Astrocyte (in vitro differentiated cells and primary cell): Measurements from ENCODE around the gene OR56A1. TPM values are rescaled to one million over a fixed set of nuclear protein-coding genes. Genes with fewer than 3 reads are reported as not detected.

Experiments
- DNase-seq: peaks from one replicate; pipeline ENCODE4 v3.0.0-alpha.2; 2010; ENCODE audit warnings: low read depth
- FAIRE-seq: peaks from 2 replicates; lab custom pipeline; 2011; peaks lifted over from hg19 to GRCh38; lab: Jason Lieb, UNC
- H2AFZ ChIP-seq: 2 replicates; pipeline ENCODE4 v1.6.0; 2012; ENCODE audit warnings: low read depth, low read length, inconsistent platforms
- H3K27ac ChIP-seq: 2 replicates; pipeline ENCODE4 v1.5.1; 2011; ENCODE audit warnings: low read depth, low read length, inconsistent platforms
- H3K27me3 ChIP-seq: 2 replicates; pipeline ENCODE4 v1.6.0; 2011; ENCODE audit warnings: low read length, inconsistent platforms; ENCODE audit not compliant: insufficient read depth
- H3K36me3 ChIP-seq: 2 replicates; pipeline ENCODE4 v1.5.1; 2011; ENCODE audit warnings: low read length, inconsistent platforms; ENCODE audit not compliant: insufficient read depth
- H3K4me1 ChIP-seq: 2 replicates; pipeline ENCODE4 v1.5.1; 2011; ENCODE audit warnings: low read length, inconsistent platforms; ENCODE audit not compliant: insufficient read depth
- H3K4me2 ChIP-seq: 2 replicates; pipeline ENCODE4 v1.6.0; 2012; ENCODE audit warnings: low read length, inconsistent platforms
- H3K4me3 ChIP-seq: 2 replicates; pipeline ENCODE4 v1.5.1; 2011; ENCODE audit warnings: low read depth, mild to moderate bottlenecking, low read length, inconsistent platforms; ENCODE audit not compliant: insufficient read depth
- H3K79me2 ChIP-seq: 2 replicates; pipeline ENCODE4 v1.6.0; 2012; ENCODE audit warnings: mild to moderate bottlenecking, low read length, inconsistent platforms; ENCODE audit not compliant: insufficient read depth
- H3K9ac ChIP-seq: 2 replicates; pipeline ENCODE4 v1.6.0; 2012; ENCODE audit warnings: mild to moderate bottlenecking, low read length, inconsistent platforms
- H3K9me3 ChIP-seq: 2 replicates; pipeline ENCODE4 v1.5.1; 2012; ENCODE audit warnings: low read depth, mild to moderate bottlenecking, low read length, inconsistent platforms; ENCODE audit not compliant: insufficient read depth
- H4K20me1 ChIP-seq: 2 replicates; pipeline ENCODE4 v1.6.0; 2012; ENCODE audit warnings: low read length, inconsistent platforms; ENCODE audit not compliant: insufficient read depth
- H3K27ac Mint-ChIP-seq: one replicate; pipeline ENCODE4 v1.8.0; 2021; ENCODE audit warnings: mild to moderate bottlenecking, mixed read lengths; ENCODE audit not compliant: unreplicated experiment
- H3K27me3 Mint-ChIP-seq: one replicate; pipeline ENCODE4 v1.8.0; 2021; ENCODE audit warnings: low read depth, mixed read lengths; ENCODE audit not compliant: unreplicated experiment
- H3K36me3 Mint-ChIP-seq: one replicate; pipeline ENCODE4 v1.8.0; 2021; ENCODE audit warnings: low read depth, mixed read lengths; ENCODE audit not compliant: unreplicated experiment
- H3K4me1 Mint-ChIP-seq: one replicate; pipeline ENCODE4 v1.8.0; 2021; ENCODE audit warnings: low read depth, mixed read lengths; ENCODE audit not compliant: unreplicated experiment
- H3K4me3 Mint-ChIP-seq: one replicate; pipeline ENCODE4 v1.8.0; 2021; ENCODE audit warnings: mild to moderate bottlenecking, moderate library complexity, mixed read lengths; ENCODE audit not compliant: unreplicated experiment
- H3K9me3 Mint-ChIP-seq: one replicate; pipeline ENCODE4 v1.8.0; 2021; ENCODE audit warnings: mild to moderate bottlenecking, mixed read lengths; ENCODE audit not compliant: unreplicated experiment
- CTCF ChIP-seq: IDR thresholded peaks from 2 replicates; pipeline ENCODE4 v1.5.1; 2011; ENCODE audit warnings: low read depth, mild to moderate bottlenecking, inconsistent platforms, low read length, moderate library complexity; ENCODE audit not compliant: insufficient read depth
- EZH2 ChIP-seq: IDR thresholded peaks from 2 replicates; pipeline ENCODE4 v1.6.1; 2012; ENCODE audit warnings: mild to moderate bottlenecking, low read length, inconsistent platforms; ENCODE audit not compliant: insufficient read depth
- total RNA-seq: library from RNA; stranded (reverse); gene quantifications from 2 replicates; pipeline ENCODE4 v1.2.1, GENCODE V29; 2021

The OR56A1 gene
- total RNA-seq, 1 donor from 2014 or later: not detected

GRCh38 chr11:6057452-6057851 is 26.9 kb upstream of the OR56A1 start:
- DNase-seq (no peak), FAIRE-seq (no peak)
- no peak overlapping the region for H3K4me2 ChIP-seq
- H3K79me2 ChIP-seq: no peaks in the 10 kb centered on the region
- H4K20me1 ChIP-seq: no peaks in the 10 kb centered on the region
- no peak overlapping the region for H3K9ac ChIP-seq
- TF ChIP-seq CTCF (no peak), EZH2 (no peak)
- Mint-ChIP-seq H3K27ac (no peak overlapping the region), H3K9me3 (no peaks in the 10 kb centered on the region), H3K27me3 (peaks cover 8% of the 10 kb centered on the region), H3K4me3 (no peak overlapping the region), H3K36me3 (no peaks in the 10 kb centered on the region), H3K4me1 (peaks cover 4% of the 10 kb centered on the region)
- no peaks in the 10 kb centered on the region for H3K27me3 ChIP-seq
- no peak overlapping the region for H3K4me3 ChIP-seq
- H3K4me1 ChIP-seq: no peaks in the 10 kb centered on the region
- no peak overlapping the region for H3K27ac ChIP-seq
- no peaks in the 10 kb centered on the region for H3K9me3 ChIP-seq
- no peaks in the 10 kb centered on the region for H3K36me3 ChIP-seq
- no peak overlapping the region for H2AFZ ChIP-seq

- H3K9me3 Mint-ChIP-seq: no peaks in the 10 kb centered on the region
- DNase-seq: no peak
- no peaks in the 10 kb centered on the region for H3K9me3 ChIP-seq
- no peaks in the 10 kb centered on the region for H3K36me3 ChIP-seq
- H3K4me1 Mint-ChIP-seq: no peaks in the 10 kb centered on the region
- no peak overlapping the region for H3K4me3 Mint-ChIP-seq
- peaks cover 5% of the 10 kb centered on the region for H3K27me3 Mint-ChIP-seq
- no peaks in the 10 kb centered on the region for H3K36me3 Mint-ChIP-seq
- no peak for FAIRE-seq
- H3K4me2 ChIP-seq: no peak overlapping the region
- no peak overlapping the region for H3K9ac ChIP-seq
- H3K27me3 ChIP-seq: no peaks in the 10 kb centered on the region
- no peaks in the 10 kb centered on the region for H4K20me1 ChIP-seq
- H3K27ac ChIP-seq: no peak overlapping the region
- H3K4me1 ChIP-seq: no peaks in the 10 kb centered on the region
- H3K4me3 ChIP-seq: no peak overlapping the region
- H3K79me2 ChIP-seq: no peaks in the 10 kb centered on the region
- TF ChIP-seq EZH2: no peak
- TF ChIP-seq CTCF: no peak
- H2AFZ ChIP-seq: no peak overlapping the region
- H3K27ac Mint-ChIP-seq: no peak overlapping the region
Measured at GRCh38 chr11:6055569-6055968, 25.0 kb upstream of the OR56A1 start.

GRCh38 chr11:6052374-6052773 is 21.8 kb upstream of the OR56A1 start:
- no peaks in the 10 kb centered on the region for H3K9me3 ChIP-seq
- no peak overlapping the region for H3K27ac ChIP-seq
- no peak overlapping the region for H2AFZ ChIP-seq
- no peak for TF ChIP-seq CTCF
- TF ChIP-seq EZH2: no peak
- H3K9ac ChIP-seq: no peak overlapping the region
- no peaks in the 10 kb centered on the region for H3K27me3 ChIP-seq
- H3K4me2 ChIP-seq: no peak overlapping the region
- no peak overlapping the region for H3K27ac Mint-ChIP-seq
- no peaks in the 10 kb centered on the region for H3K79me2 ChIP-seq
- H4K20me1 ChIP-seq: no peaks in the 10 kb centered on the region
- DNase-seq: no peak
- H3K4me1 ChIP-seq: no peaks in the 10 kb centered on the region
- H3K36me3 Mint-ChIP-seq: no peaks in the 10 kb centered on the region
- no peak for FAIRE-seq
- H3K36me3 ChIP-seq: no peaks in the 10 kb centered on the region
- H3K4me3 Mint-ChIP-seq: no peak overlapping the region
- no peak overlapping the region for H3K4me3 ChIP-seq
- no peaks in the 10 kb centered on the region for H3K9me3 Mint-ChIP-seq
- peaks cover 5% of the 10 kb centered on the region for H3K27me3 Mint-ChIP-seq
- H3K4me1 Mint-ChIP-seq: no peaks in the 10 kb centered on the region
